ENCODE measurements around the gene ARMC2. TPM values are rescaled to one million over a fixed set of nuclear protein-coding genes. Genes with fewer than 3 reads are reported as not detected.
"Not testable (repeated sequence)": the region's sequence is repeated elsewhere in the genome, so short reads cannot be mapped to it uniquely, and the experiment has no call there.

The ARMC2 gene
- total RNA-seq, 1 experiment from 2014 or later, result 4.0 TPM

- DNase-seq (ENCODE audit: low read depth), result no peak
These were observed 23.9 kb downstream of the ARMC2 start for GRCh38 chr6:108872141-108872557.

GRCh38 chr6:108872575-108872974 is 24.4 kb downstream of the ARMC2 start:
- DNase-seq (ENCODE audit: low read depth), result no peak

- no peak for DNase-seq (ENCODE audit: low read depth)
These were observed 25.0 kb downstream of the ARMC2 start for GRCh38 chr6:108873251-108873650.

GRCh38 chr6:108873971-108874370 is 25.7 kb downstream of the ARMC2 start:
- DNase-seq (ENCODE audit: low read depth), result no peak

GRCh38 chr6:108874470-108875160 is 26.4 kb downstream of the ARMC2 start:
- no peak for DNase-seq (ENCODE audit: low read depth)

- DNase-seq (ENCODE audit: low read depth), result no peak
These were observed 26.9 kb downstream of the ARMC2 start for GRCh38 chr6:108875161-108875555.

- DNase-seq (ENCODE audit: low read depth), result no peak
These were observed 29.0 kb downstream of the ARMC2 start for GRCh38 chr6:108877046-108877751.

GRCh38 chr6:108878942-108879341 is 30.7 kb downstream of the ARMC2 start:
- DNase-seq (ENCODE audit: low read depth), result no peak

GRCh38 chr6:108883172-108883571 is 35.0 kb downstream of the ARMC2 start:
- no peak for DNase-seq (ENCODE audit: low read depth)

GRCh38 chr6:108884211-108885059 is 36.2 kb downstream of the ARMC2 start:
- no peak for DNase-seq (ENCODE audit: low read depth)

GRCh38 chr6:108888052-108888451 is 39.8 kb downstream of the ARMC2 start:
- no peak for DNase-seq (ENCODE audit: low read depth)

GRCh38 chr6:108888745-108889144 is 40.5 kb downstream of the ARMC2 start:
- DNase-seq (ENCODE audit: low read depth), result no peak

GRCh38 chr6:108890898-108891297 is 42.7 kb downstream of the ARMC2 start:
- not testable (repeated sequence) for DNase-seq (ENCODE audit: low read depth)

- DNase-seq (ENCODE audit: low read depth), result no peak
These were observed 47.3 kb downstream of the ARMC2 start for GRCh38 chr6:108895571-108895970.

GRCh38 chr6:108896111-108896661 is 48.0 kb downstream of the ARMC2 start:
- peak; percentile 25 for DNase-seq (ENCODE audit: low read depth)

- DNase-seq (ENCODE audit: low read depth), result no peak
These were observed 49.1 kb downstream of the ARMC2 start for GRCh38 chr6:108897371-108897770.

GRCh38 chr6:108902382-108902792 is 54.2 kb downstream of the ARMC2 start:
- DNase-seq (ENCODE audit: low read depth), result no peak

- no peak for DNase-seq (ENCODE audit: low read depth)
These were observed 55.6 kb downstream of the ARMC2 start for GRCh38 chr6:108903796-108904195.

GRCh38 chr6:108904741-108905140 is 56.5 kb downstream of the ARMC2 start:
- DNase-seq (ENCODE audit: low read depth), result no peak

GRCh38 chr6:108914235-108915022 is 66.2 kb downstream of the ARMC2 start:
- DNase-seq (ENCODE audit: low read depth), result peak; percentile 27

- no peak for DNase-seq (ENCODE audit: low read depth)
These were observed 67.0 kb downstream of the ARMC2 start for GRCh38 chr6:108915258-108915657.
